ENCODE measurements around the gene HSF5. TPM values are rescaled to one million over a fixed set of nuclear protein-coding genes. Genes with fewer than 3 reads are reported as not detected.

HSF5 gene
- total RNA-seq, 1 experiment from 2014 or later = 0.82 TPM

DNA sequence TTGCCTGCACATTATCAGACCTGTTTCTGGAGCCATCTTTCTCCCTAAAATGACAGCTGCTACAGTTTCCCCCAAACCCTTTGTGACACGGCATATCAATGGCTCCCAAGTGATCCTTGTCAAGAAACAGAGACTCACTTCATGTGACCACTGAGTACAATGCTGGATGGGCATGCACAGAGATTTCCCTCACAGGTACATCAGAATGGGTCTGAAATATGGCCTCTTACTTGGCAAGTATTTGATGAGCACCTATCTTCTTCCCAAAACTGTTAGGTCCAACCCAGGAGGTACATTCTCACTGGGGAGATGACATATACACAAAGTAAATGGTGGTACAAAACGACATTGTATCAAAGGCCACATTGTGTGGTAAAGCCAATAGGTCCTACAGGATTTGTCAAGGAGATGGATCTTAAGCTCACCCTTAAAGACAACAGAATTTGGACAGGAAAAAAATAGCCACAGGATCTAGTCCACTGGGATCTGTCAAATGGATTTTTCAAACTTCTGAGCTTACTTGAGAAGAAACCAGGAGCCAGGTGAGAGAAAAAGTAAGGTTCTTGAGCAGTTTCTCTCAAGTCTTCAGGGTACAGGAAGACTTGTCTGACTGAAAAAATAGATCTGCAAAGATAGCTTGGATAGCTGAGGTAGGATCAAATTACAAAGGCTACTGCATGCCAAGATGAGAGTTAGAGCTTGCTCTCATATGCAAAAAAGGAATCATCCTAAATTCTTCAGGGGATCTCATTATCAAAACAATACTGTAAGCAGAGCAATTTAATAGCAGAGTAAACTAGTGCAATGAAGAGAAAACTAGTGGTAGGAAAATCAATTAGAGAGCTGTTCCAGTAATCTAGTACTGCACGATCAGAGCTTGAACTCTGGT lies 99.7 kb downstream of the HSF5 start:
- H3K4me1 ChIP-seq (ENCODE audit: low read length) = peaks cover 39% of the 10 kb centered on the region
- no peaks in the 10 kb centered on the region for H3K79me2 ChIP-seq (ENCODE audit: low read length)
- H3K4me3 ChIP-seq (ENCODE audit: low read length) = peak overlapping the region; percentile 5; the same call in 1 of the 2 replicates
- H3K27ac ChIP-seq (ENCODE audit: low read length) = no peak overlapping the region
- DNase-seq = peak; percentile 66
- H3K9me3 ChIP-seq (ENCODE audit: low read length) = no peaks in the 10 kb centered on the region
- H3K9ac ChIP-seq (ENCODE audit: low read length) = peak overlapping the region; percentile 34; the same call in 1 of the 2 replicates
- peak overlapping the region; percentile 53 for H2AFZ ChIP-seq (ENCODE audit: low read length)
- H4K20me1 ChIP-seq (ENCODE audit: insufficient read depth, low read depth, low read length) = no peaks in the 10 kb centered on the region
- no peaks in the 10 kb centered on the region for H3K27me3 ChIP-seq (ENCODE audit: low read length)
- no peaks in the 10 kb centered on the region for H3K36me3 ChIP-seq (ENCODE audit: insufficient read depth, low read length)
- peak overlapping the region; percentile 61 for H3K4me2 ChIP-seq (ENCODE audit: low read depth, low read length, poor library complexity, severe bottlenecking)
- no peaks in the 10 kb centered on the region for H3K9me2 ChIP-seq (replicated peaks; ENCODE audit: insufficient read depth, low read length)

GRCh38 chr17:58387834-58388233 lies 100.4 kb downstream of the HSF5 start:
- no peaks in the 10 kb centered on the region for H3K79me2 ChIP-seq (ENCODE audit: low read length)

DNA sequence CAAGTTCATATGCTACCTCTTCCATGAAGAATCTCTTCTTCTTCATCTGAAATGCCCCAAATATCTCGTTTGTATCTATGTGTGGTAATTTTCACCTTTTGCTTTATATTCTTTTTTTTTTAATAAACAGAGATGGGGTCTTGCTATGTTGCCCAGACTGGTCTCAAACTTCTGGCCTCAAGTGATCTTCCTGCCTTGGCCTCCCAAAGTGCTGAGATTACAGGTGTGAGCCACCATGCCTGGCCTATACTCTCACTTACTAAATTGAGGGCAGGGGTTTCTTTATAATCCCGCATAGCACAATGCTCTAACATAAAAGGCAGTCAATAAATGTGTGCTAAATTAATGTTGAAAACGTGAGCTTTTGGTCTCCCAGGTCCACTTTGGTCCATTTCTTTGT lies 101.5 kb downstream of the HSF5 start:
- H3K79me2 ChIP-seq (ENCODE audit: low read length) = no peaks in the 10 kb centered on the region
- no peaks in the 10 kb centered on the region for H3K9me2 ChIP-seq (replicated peaks; ENCODE audit: insufficient read depth, low read length)
- H3K9me3 ChIP-seq (ENCODE audit: low read length) = no peaks in the 10 kb centered on the region
- H3K4me2 ChIP-seq (ENCODE audit: low read depth, low read length, poor library complexity, severe bottlenecking) = no peak overlapping the region
- H3K36me3 ChIP-seq (ENCODE audit: insufficient read depth, low read length) = no peaks in the 10 kb centered on the region
- no peak overlapping the region for H3K9ac ChIP-seq (ENCODE audit: low read length)
- no peak overlapping the region for H3K27ac ChIP-seq (ENCODE audit: low read length)
- no peaks in the 10 kb centered on the region for H4K20me1 ChIP-seq (ENCODE audit: insufficient read depth, low read depth, low read length)
- no peak for DNase-seq
- H2AFZ ChIP-seq (ENCODE audit: low read length) = no peak overlapping the region
- peaks cover 50% of the 10 kb centered on the region for H3K4me1 ChIP-seq (ENCODE audit: low read length)
- no peaks in the 10 kb centered on the region for H3K27me3 ChIP-seq (ENCODE audit: low read length)
- no peak overlapping the region for H3K4me3 ChIP-seq (ENCODE audit: low read length)

More at GRCh38 chr17:58387834-58388233, 100.4 kb downstream of the HSF5 start:
- Histone ChIP-seq H3K9ac (ENCODE audit: low read length) (no peak overlapping the region), H3K27ac (ENCODE audit: low read length) (no peak overlapping the region), H2AFZ (ENCODE audit: low read length) (peak overlapping the region; percentile 53; the same call in 1 of the 2 replicates), H3K36me3 (ENCODE audit: insufficient read depth, low read length) (no peaks in the 10 kb centered on the region), H3K9me3 (ENCODE audit: low read length) (no peaks in the 10 kb centered on the region), H3K4me3 (ENCODE audit: low read length) (no peak overlapping the region), H4K20me1 (ENCODE audit: insufficient read depth, low read depth, low read length) (no peaks in the 10 kb centered on the region), H3K9me2 (replicated peaks; ENCODE audit: insufficient read depth, low read length) (no peaks in the 10 kb centered on the region), H3K27me3 (ENCODE audit: low read length) (no peaks in the 10 kb centered on the region), H3K4me2 (ENCODE audit: low read depth, low read length, poor library complexity, severe bottlenecking) (no peak overlapping the region), H3K4me1 (ENCODE audit: low read length) (peaks cover 40% of the 10 kb centered on the region)
- no peak for DNase-seq

- Histone ChIP-seq H3K9me2 (replicated peaks; ENCODE audit: insufficient read depth, low read length) (no peaks in the 10 kb centered on the region), H3K9ac (ENCODE audit: low read length) (no peak overlapping the region), H3K79me2 (ENCODE audit: low read length) (no peaks in the 10 kb centered on the region), H3K4me3 (ENCODE audit: low read length) (no peak overlapping the region), H3K27me3 (ENCODE audit: low read length) (no peaks in the 10 kb centered on the region), H3K4me1 (ENCODE audit: low read length) (peaks cover 50% of the 10 kb centered on the region), H3K27ac (ENCODE audit: low read length) (no peak overlapping the region), H3K36me3 (ENCODE audit: insufficient read depth, low read length) (no peaks in the 10 kb centered on the region), H2AFZ (ENCODE audit: low read length) (no peak overlapping the region), H3K9me3 (ENCODE audit: low read length) (no peaks in the 10 kb centered on the region), H4K20me1 (ENCODE audit: insufficient read depth, low read depth, low read length) (no peaks in the 10 kb centered on the region), H3K4me2 (ENCODE audit: low read depth, low read length, poor library complexity, severe bottlenecking) (no peak overlapping the region)
- DNase-seq = no peak
Measured at GRCh38 chr17:58385359-58385899, 102.8 kb downstream of the HSF5 start.

DNA sequence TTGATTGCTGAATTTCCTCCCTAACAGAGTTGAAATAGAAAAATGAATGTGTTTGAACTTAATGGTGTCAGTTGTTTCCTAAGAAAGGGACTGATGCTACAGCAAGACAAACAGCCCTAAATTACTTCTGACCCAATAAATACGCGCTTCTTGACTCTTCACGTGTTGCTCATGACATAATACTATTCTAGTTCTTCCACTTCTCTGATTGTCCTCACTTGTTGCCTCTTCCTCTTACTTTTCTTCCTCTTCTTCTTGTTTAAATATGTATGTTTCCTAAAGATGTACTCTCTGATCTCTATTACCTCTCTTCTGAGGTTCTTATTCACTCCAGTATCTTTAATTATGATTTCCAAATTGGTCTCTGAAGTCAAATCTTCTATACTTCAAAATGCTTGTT lies 103.3 kb downstream of the HSF5 start:
- Histone ChIP-seq H2AFZ (ENCODE audit: low read length) (no peak overlapping the region), H3K4me1 (ENCODE audit: low read length) (peaks cover 49% of the 10 kb centered on the region), H3K4me3 (ENCODE audit: low read length) (no peak overlapping the region), H3K9me2 (replicated peaks; ENCODE audit: insufficient read depth, low read length) (no peaks in the 10 kb centered on the region), H3K4me2 (ENCODE audit: low read depth, low read length, poor library complexity, severe bottlenecking) (no peak overlapping the region), H3K9me3 (ENCODE audit: low read length) (no peaks in the 10 kb centered on the region), H3K27ac (ENCODE audit: low read length) (no peak overlapping the region), H3K36me3 (ENCODE audit: insufficient read depth, low read length) (no peaks in the 10 kb centered on the region), H3K79me2 (ENCODE audit: low read length) (no peaks in the 10 kb centered on the region), H4K20me1 (ENCODE audit: insufficient read depth, low read depth, low read length) (no peaks in the 10 kb centered on the region), H3K27me3 (ENCODE audit: low read length) (no peaks in the 10 kb centered on the region), H3K9ac (ENCODE audit: low read length) (no peak overlapping the region)
- DNase-seq = no peak

DNA sequence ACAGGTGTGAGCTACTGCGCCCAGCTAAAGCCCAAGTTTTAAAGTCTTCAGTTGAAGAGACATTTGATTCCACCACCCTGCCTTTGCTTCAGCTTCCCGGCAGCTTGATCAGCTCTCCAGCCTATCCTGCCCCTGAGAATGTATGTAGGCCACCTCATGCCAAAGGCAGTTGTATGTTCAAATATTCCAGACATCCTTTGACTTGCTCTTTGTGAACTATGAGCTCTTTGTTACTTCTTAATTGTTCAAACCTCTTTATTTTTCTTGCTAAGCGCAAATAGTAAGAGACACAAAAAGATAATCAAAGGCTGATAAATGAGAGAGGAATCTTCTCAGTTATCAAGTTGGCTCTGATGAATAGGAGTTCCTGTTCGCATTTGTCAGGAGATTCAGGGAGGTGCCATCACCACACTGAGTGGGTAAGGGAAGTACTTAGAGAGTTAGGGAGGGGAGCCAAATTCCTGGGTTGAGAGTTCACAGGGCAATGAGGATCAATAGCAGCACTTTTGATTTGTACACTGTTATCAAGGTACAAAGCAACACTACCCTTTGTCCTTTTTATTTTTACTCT lies 104.2 kb downstream of the HSF5 start:
- Histone ChIP-seq H3K36me3 (ENCODE audit: insufficient read depth, low read length) (no peaks in the 10 kb centered on the region), H3K27ac (ENCODE audit: low read length) (no peak overlapping the region), H3K4me3 (ENCODE audit: low read length) (no peak overlapping the region), H3K9me2 (replicated peaks; ENCODE audit: insufficient read depth, low read length) (no peaks in the 10 kb centered on the region), H3K4me2 (ENCODE audit: low read depth, low read length, poor library complexity, severe bottlenecking) (no peak overlapping the region), H3K9ac (ENCODE audit: low read length) (no peak overlapping the region), H3K79me2 (ENCODE audit: low read length) (no peaks in the 10 kb centered on the region), H3K9me3 (ENCODE audit: low read length) (no peaks in the 10 kb centered on the region), H4K20me1 (ENCODE audit: insufficient read depth, low read depth, low read length) (no peaks in the 10 kb centered on the region), H3K4me1 (ENCODE audit: low read length) (peaks cover 40% of the 10 kb centered on the region), H3K27me3 (ENCODE audit: low read length) (no peaks in the 10 kb centered on the region), H2AFZ (ENCODE audit: low read length) (no peak overlapping the region)
- no peak for DNase-seq

DNA sequence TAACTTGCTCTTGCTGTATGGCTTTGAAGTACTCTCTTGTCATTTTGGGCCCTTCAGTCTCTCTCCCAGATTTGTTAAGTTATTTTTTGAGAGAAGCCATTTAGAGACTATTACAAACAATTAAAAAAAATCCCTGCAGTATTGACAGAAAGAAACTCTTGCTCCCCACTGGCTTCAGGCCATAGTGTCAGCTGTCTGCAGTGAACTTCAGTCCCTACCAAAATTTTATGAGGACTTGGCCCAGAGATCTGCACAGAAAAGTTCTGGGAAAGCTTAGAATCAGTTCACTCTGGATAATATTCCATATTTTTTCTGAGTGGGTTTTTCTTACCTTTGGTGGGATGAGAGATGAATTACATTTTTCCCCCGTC lies 105.4 kb downstream of the HSF5 start:
- DNase-seq = no peak
- H3K9me2 ChIP-seq (replicated peaks; ENCODE audit: insufficient read depth, low read length) = no peaks in the 10 kb centered on the region
- no peaks in the 10 kb centered on the region for H4K20me1 ChIP-seq (ENCODE audit: insufficient read depth, low read depth, low read length)
- H2AFZ ChIP-seq (ENCODE audit: low read length) = peak overlapping the region; percentile 72; the same call in 1 of the 2 replicates
- H3K79me2 ChIP-seq (ENCODE audit: low read length) = no peaks in the 10 kb centered on the region
- no peaks in the 10 kb centered on the region for H3K36me3 ChIP-seq (ENCODE audit: insufficient read depth, low read length)
- H3K9me3 ChIP-seq (ENCODE audit: low read length) = no peaks in the 10 kb centered on the region
- H3K4me3 ChIP-seq (ENCODE audit: low read length) = no peak overlapping the region
- H3K27ac ChIP-seq (ENCODE audit: low read length) = no peak overlapping the region
- no peaks in the 10 kb centered on the region for H3K27me3 ChIP-seq (ENCODE audit: low read length)
- H3K4me1 ChIP-seq (ENCODE audit: low read length) = peaks cover 29% of the 10 kb centered on the region
- H3K4me2 ChIP-seq (ENCODE audit: low read depth, low read length, poor library complexity, severe bottlenecking) = no peak overlapping the region
- no peak overlapping the region for H3K9ac ChIP-seq (ENCODE audit: low read length)
